K562 (cell line): Measurements from ENCODE around the gene LTBP4. TPM values are rescaled to one million over a fixed set of nuclear protein-coding genes. Genes with fewer than 3 reads are reported as not detected.

ENCODE experiments used
- ATAC-seq: fragments of 200-7000 bp; cut with Tn5 transposase; 3 replicates; pipeline ENCODE4 v1.9.1; 2020; ENCODE audit warnings: moderate library complexity
- BruUV-seq: library from RNA; stranded (reverse); fragments of 400-500 nt; replicated peaks from 2 replicates; lab custom pipeline; 2021; lab: Mats Ljungman, UMichigan
- CTCF ChIA-PET: fragments of 300-600 bp; formaldehyde crosslinking; extraction: SDS; loops from one replicate; lab custom pipeline; 2021; ENCODE audit warnings: low intra/inter-chr PET ratio; lab: Yijun Ruan, JAX
- POLR2A ChIA-PET: fragments of 300-600, 350-650 bp; sonication (Branson Sonifier 250); formaldehyde crosslinking; extraction: SDS; loops from one replicate; lab custom pipeline; 2021; ENCODE audit warnings: antibody characterized with exemption, inconsistent platforms; lab: Yijun Ruan, JAX
- DNase-seq, 4 experiments: peaks; one replicate each; pipeline versions ENCODE4 v3.0.0 to v3.0.0-alpha.2; 2011 to 2018; ENCODE audit warnings: low spot score in 3 of 4, mixed read lengths in 3 of 4; ENCODE audit errors: extremely low read depth in 1 of 4
- FAIRE-seq: peaks from 2 replicates; lab custom pipeline; 2011; peaks lifted over from hg19 to GRCh38; lab: Jason Lieb, UNC
- H2AFZ ChIP-seq: 2 replicates; pipeline ENCODE4 v1.6.0; 2011; ENCODE audit warnings: low read depth, low read length, control low read depth, inconsistent platforms
- H3K27ac ChIP-seq: fragments of 200-600 bp; 3 replicates; pipeline ENCODE4 v1.8.0; 2011; ENCODE audit warnings: low read depth, mild to moderate bottlenecking, control low read depth, inconsistent platforms, low read length, moderate library complexity, mixed read lengths; ENCODE audit errors: extremely low read depth
- H3K27me3 ChIP-seq, 2 experiments: fragments of 300-600 bp in 1 of 2; 2 replicates in 1 of 2; 3 replicates in 1 of 2; pipeline versions ENCODE4 v1.6.0 to v1.8.0; 2011; ENCODE audit warnings: inconsistent platforms in 2 of 2, low read length in 2 of 2, mild to moderate bottlenecking in 1 of 2, mixed read lengths in 1 of 2, moderate library complexity in 1 of 2; ENCODE audit not compliant: control insufficient read depth in 2 of 2, insufficient read depth in 2 of 2
- H3K36me3 ChIP-seq: fragments of 300-600 bp; 3 replicates; pipeline ENCODE4 v1.8.0; 2011; ENCODE audit warnings: mild to moderate bottlenecking, low read length, inconsistent platforms; ENCODE audit not compliant: control insufficient read depth, insufficient read depth
- H3K4me1 ChIP-seq, 2 experiments: fragments of 200-600 bp in 1 of 2; replicated peaks in 1 of 2; 2 replicates in 1 of 2; 3 replicates in 1 of 2; pipeline versions ENCODE4 v1.5.1 to v1.8.0; 2011; ENCODE audit warnings: inconsistent platforms in 2 of 2, low read length in 2 of 2, mild to moderate bottlenecking in 1 of 2, mixed read lengths in 1 of 2, moderate library complexity in 1 of 2; ENCODE audit not compliant: control insufficient read depth in 2 of 2, insufficient read depth in 2 of 2
- H3K4me2 ChIP-seq: 2 replicates; pipeline ENCODE4 v1.6.1; 2011; ENCODE audit warnings: low read length, control low read depth, inconsistent platforms, mixed read lengths; ENCODE audit not compliant: insufficient read depth
- H3K4me3 ChIP-seq: fragments of 200-600 bp; sonication (generic), shearing (Covaris generic); 2 replicates; pipeline ENCODE4 v1.5.1; 2016; ENCODE audit warnings: control low read depth, inconsistent platforms
- H3K79me2 ChIP-seq: fragments of 200-600 bp; 3 replicates; pipeline ENCODE4 v1.8.0; 2011; ENCODE audit warnings: low read length, inconsistent platforms; ENCODE audit not compliant: control insufficient read depth, insufficient read depth
- H3K9ac ChIP-seq, 2 experiments: 2 replicates each; pipeline versions ENCODE4 v1.6.0 to v1.6.1; 2011; ENCODE audit warnings: low read depth in 2 of 2, low read length in 2 of 2, control low read depth in 1 of 2, inconsistent platforms in 1 of 2, mild to moderate bottlenecking in 1 of 2, mixed read lengths in 1 of 2; ENCODE audit not compliant: insufficient read depth in 1 of 2
- H3K9me1 ChIP-seq: one replicate; pipeline ENCODE4 v1.6.0; 2011; ENCODE audit warnings: inconsistent platforms, mild to moderate bottlenecking, low read length, moderate library complexity; ENCODE audit not compliant: control insufficient read depth, insufficient read depth
- H3K9me3 ChIP-seq: replicated peaks from 2 replicates; pipeline ENCODE4 v1.5.1; 2011; ENCODE audit warnings: low read depth, low read length, inconsistent platforms; ENCODE audit not compliant: control insufficient read depth, insufficient read depth
- H4K20me1 ChIP-seq: replicated peaks from 2 replicates; pipeline ENCODE4 v1.6.1; 2011; ENCODE audit warnings: low read length, inconsistent platforms, mixed read lengths; ENCODE audit not compliant: control insufficient read depth, insufficient read depth
- DLX4 ChIP-seq: fragments of 250-450 bp; sonication (Bioruptor Pico); IDR thresholded peaks from 2 replicates; pipeline ENCODE4 v1.6.1; 2021; ENCODE audit warnings: mild to moderate bottlenecking
- ELF2 ChIP-seq: fragments of 250-450 bp; sonication (Bioruptor Pico); IDR thresholded peaks from 2 replicates; pipeline ENCODE4 v1.5.0; 2021; ENCODE audit warnings: mild to moderate bottlenecking
- KDM4B ChIP-seq, 2 experiments: fragments of 450-650 bp in 1 of 2; sonication (generic) in 1 of 2; IDR thresholded peaks; 2 replicates each; pipeline ENCODE4 v1.6.1; 2016 to 2017; ENCODE audit warnings: borderline replicate concordance in 2 of 2, antibody characterized with exemption in 1 of 2, low read depth in 1 of 2, mild to moderate bottlenecking in 1 of 2
- MTF1 ChIP-seq: fragments of 250-450 bp; sonication (Bioruptor Pico); IDR thresholded peaks from 2 replicates; pipeline ENCODE4 v1.9.0; 2021; ENCODE audit warnings: moderate library complexity, mild to moderate bottlenecking, inconsistent platforms, borderline replicate concordance
- RFX7 ChIP-seq: fragments of 250-450 bp; sonication (Bioruptor Pico); IDR thresholded peaks from 2 replicates; pipeline ENCODE4 v1.5.1; 2021; ENCODE audit warnings: mild to moderate bottlenecking
- ZNF274 ChIP-seq: IDR thresholded peaks from 2 replicates; pipeline ENCODE4 v1.6.1; 2011; ENCODE audit warnings: low read depth, mild to moderate bottlenecking, low read length, moderate library complexity, borderline replicate concordance
- WGBS: fragments of 100-300 bp; shearing (Covaris generic); methylation state at CpG from one replicate; pipeline ENCODE4 v1.1.6; 2016; ENCODE audit warnings: low coverage, mixed read lengths; ENCODE audit not compliant: insufficient coverage; ENCODE audit errors: missing lambda C conversion rate; 5-methylcytosine and 5-hydroxymethylcytosine counted together
- in situ Hi-C: fragments of 300-500 bp; cut with MboI; formaldehyde crosslinking; loops from 4 replicates; pipeline ENCODE4 v1.15.0; 2018; ENCODE audit warnings: inconsistent platforms, mixed read lengths
- intact Hi-C: fragments of 100-400 bp; cut with micrococcal nuclease; formaldehyde crosslinking; loops from 2 replicates; pipeline ENCODE4 v1.14.2; 2022
- polyA plus RNA-seq, 8 experiments: library from polyadenylated mRNA; depleted of rRNA in 4 of 8; stranded (reverse) in 5 of 8; unstranded in 3 of 8; fragments of >200 nt; fragmentation: Nextera tagmentation in 2 of 8; fragmentation: Illumina TruSeq in 1 of 8; extraction: Ambion mirVana in 2 of 8; extraction: Trizol in 1 of 8; gene quantifications; 2 replicates each; pipeline versions ENCODE4 v1.2.1 to v1.2.3, GENCODE V29; 2011 to 2014; ENCODE audit warnings: inconsistent platforms in 1 of 8, missing spikeins in 1 of 8
- total RNA-seq, 7 experiments: library from RNA; depleted of rRNA in 6 of 7; stranded (reverse); fragments of >200 nt in 6 of 7; fragmentation: Illumina TruSeq in 2 of 7; extraction: Trizol in 2 of 7; gene quantifications; 2 replicates each; pipeline versions ENCODE4 v1.2.1 to v1.2.3, GENCODE V29; 2011 to 2021; ENCODE audit warnings: low replicate concordance in 1 of 7

Gene LTBP4
- total and polyA plus RNA-seq, 9 of the 15 experiments (the other 6 are each of a cell fraction or from before 2014, with no cell fraction given): 0.35 to 160 (median 31.6) TPM

GRCh38 chr19:40619333-40620160, 18.4 kb downstream of the LTBP4 start:
- ChIA-PET POLR2A (interaction anchor here (0.8 to 1.2 kb wide), 2 partner anchors 16 to 695 kb away, joined by 3 to 5 read pairs; no protein-coding TSS in a partner anchor), CTCF (no interaction called here)
- Histone ChIP-seq H3K4me1 (peaks cover 25 to 43% of the 10 kb centered on the region in 2 experiments), H3K79me2 (no peaks in the 10 kb centered on the region), H3K9me1 (no peaks in the 10 kb centered on the region), H3K4me3 (no peak overlapping the region), H2AFZ (no peak overlapping the region), H3K9me3 (no peaks in the 10 kb centered on the region), H3K4me2 (no peak overlapping the region), H3K9ac (peak overlapping the region in 1 of 2 experiments; percentile 17; a peak in 1 of 4 replicates), H3K27me3 (no peaks in the 10 kb centered on the region), H3K27ac (no peak overlapping the region), H4K20me1 (no peaks in the 10 kb centered on the region), H3K36me3 (peaks cover 67% of the 10 kb centered on the region; the same call in 2 of the 3 replicates)
- intact Hi-C loops: no loop called here
- BruUV-seq: no TSS peak
- 68% methylated on average over 10 of the region's 11 CpGs for WGBS
- no peak for DNase-seq
- in situ Hi-C loops: no loop called here
- ATAC-seq: no peak
- FAIRE-seq: no peak
- TF ChIP-seq ELF2 (CRISPR knock-in tag) (no peak), DLX4 (CRISPR knock-in tag) (no peak), KDM4B (IDR thresholded peaks at IDR 0.05; ENCODE audit: borderline replicate concordance in 2 of 2, low read depth in 1 of 2) (no peak), ZNF274 (no peak), MTF1 (no peak), RFX7 (CRISPR knock-in tag) (no peak)
